GM18508 (cell line): ENCODE measurements around the gene IFIT1.
A peak's percentile ranks its signal among the peaks of the same experiment; 100 is the strongest.
"Not testable (repeated sequence)": the region's sequence is repeated elsewhere in the genome, so short reads cannot be mapped to it uniquely, and the experiment has no call there.

Experiments used
- ATAC-seq: cut with Tn5 transposase; IDR thresholded peaks from one replicate; pipeline ENCODE4 v1.9.1; 2021; ENCODE audit warnings: moderate number of reproducible peaks; ENCODE audit not compliant: insufficient read depth, unreplicated experiment

Gene IFIT1

GRCh38 chr10:89363729-89364442 lies 28.5 kb upstream of the IFIT1 start:
- ATAC-seq, result no peak

DNA sequence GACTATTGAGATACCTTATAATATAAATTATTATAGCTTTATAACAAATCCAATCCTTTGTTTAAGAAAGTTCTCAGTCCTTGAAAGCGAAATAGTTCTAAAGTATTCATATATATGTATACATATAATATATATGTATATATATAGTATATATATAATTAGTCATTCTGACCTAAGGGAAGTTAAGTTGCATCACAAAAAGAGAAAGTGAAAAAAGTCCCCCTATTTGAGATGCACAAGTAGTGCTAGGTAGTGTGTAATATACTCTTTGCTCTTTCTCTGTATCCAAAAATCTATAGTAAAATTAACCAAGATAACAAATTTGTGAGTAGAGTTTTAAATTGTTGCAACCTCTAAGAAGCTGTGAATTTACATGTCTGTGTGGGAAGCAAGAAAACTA lies 27.9 kb upstream of the IFIT1 start:
- ATAC-seq, result no peak

DNA sequence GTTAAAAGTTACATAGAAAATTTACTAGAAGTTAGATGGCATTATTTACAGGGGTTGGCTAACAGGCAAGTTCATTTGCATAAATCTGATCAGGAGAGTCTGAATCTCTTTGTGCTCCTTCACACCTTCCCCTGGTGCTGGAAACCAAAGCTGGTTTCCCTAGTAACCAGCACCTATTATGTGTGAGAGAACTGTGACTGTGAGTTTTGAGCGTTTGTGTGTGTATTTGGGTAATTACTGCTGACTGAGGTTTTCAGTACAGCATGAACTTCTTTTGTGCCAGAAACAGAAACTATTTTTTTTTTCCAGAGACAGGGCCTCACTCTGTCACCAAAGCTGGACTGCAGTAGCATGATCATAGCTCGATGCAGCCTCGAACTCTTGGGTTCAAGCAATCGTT lies 24.9 kb upstream of the IFIT1 start:
- ATAC-seq, result peak; percentile 37

- ATAC-seq, result no peak
These were observed 24.3 kb upstream of the IFIT1 start for GRCh38 chr10:89368129-89368528.

- no peak for ATAC-seq
These were observed 23.0 kb upstream of the IFIT1 start for GRCh38 chr10:89369156-89370105.

DNA sequence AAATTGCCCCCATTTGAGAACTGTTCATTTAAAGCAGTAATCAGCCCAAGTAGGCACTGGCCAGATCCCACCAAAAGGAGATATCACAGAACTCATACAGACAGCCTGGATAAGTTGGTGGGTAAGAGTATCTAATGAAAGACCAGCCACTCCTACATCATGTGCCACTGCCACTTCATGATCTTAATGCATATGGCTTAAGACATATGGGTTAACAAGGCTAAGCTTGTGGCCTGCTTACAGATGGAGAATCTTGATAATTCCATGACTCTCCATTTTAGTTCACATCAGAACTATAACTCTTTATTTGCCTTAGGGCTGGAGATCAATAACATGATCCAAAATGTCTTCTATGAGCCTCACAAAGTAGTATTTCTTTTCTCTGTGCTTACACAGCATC lies 21.3 kb upstream of the IFIT1 start:
- ATAC-seq, result no peak

- no peak for ATAC-seq
These were observed 20.4 kb upstream of the IFIT1 start for GRCh38 chr10:89371987-89372386.

- no peak for ATAC-seq
These were observed 18.3 kb upstream of the IFIT1 start for GRCh38 chr10:89373916-89374711.

GRCh38 chr10:89374713-89375141 lies 17.7 kb upstream of the IFIT1 start:
- no peak for ATAC-seq

DNA sequence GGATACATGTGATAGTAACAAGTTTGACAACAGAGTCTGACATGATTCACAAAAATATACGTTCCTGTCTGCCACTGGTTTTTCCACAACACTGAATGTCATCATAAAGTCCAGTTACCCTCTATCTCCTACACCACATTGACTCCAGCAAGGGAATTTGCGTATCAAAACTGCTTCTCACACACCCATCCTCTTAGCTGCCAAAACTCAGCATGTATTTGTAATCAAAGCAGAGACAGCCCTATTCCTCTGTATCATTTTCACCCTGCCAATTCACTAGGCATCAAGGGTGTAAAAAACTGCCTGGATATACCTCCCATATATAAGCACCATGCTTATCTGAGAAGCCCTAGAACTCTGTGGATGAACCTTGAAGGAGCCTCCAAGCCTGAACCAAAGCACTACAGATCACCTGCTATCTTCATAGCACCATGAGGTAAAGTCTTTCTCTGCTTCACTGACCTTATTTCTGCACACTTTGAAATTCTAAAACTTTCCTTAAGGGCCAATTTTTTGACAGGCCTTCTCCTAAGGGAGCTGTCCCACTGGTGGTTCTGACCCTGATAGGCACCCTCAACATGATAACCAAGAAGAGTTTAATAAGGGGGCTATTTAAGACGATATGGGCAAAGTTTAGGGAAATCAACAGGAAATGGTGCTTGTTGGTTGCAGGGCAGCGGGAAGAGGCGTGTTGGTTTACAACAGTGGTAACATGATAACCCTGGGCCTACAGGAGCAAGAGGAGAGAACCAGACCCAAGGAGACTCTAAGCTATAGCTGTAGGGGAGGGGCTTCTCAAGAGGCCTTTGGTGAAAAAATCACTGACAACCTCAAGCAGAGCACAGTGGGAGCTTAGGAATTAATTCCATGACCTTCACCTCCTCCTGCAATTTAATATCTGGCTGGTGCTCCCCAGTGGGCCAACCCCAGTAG lies 14.5 kb upstream of the IFIT1 start, which contains the start of gene IFIT1B:
Gene IFIT1B, plus strand, starts transcription at position 352 of the 933 bp plus-strand sequence. Its CDS starts 80 bp downstream, at position 432.
- no peak for ATAC-seq

- no peak for ATAC-seq
These were observed 13.3 kb upstream of the IFIT1 start for GRCh38 chr10:89379103-89379502.

DNA sequence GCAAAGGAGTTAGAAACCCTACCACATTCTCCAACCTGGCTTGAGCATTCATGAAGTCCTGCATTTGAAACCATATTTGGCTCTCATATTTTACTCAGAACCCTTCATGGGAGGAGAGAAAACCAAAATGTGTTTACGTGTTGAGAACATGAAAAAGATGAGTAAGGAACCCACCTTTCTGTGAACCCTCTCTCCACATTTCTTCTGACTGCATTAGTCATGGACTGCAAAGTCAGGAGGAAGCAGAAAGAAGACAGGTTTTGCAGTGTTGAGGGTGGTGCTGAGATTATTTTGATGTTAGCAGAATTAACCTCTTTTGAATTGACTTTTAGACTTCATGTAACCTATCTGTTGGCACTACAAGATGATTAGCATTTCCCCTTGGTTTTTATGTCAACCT lies 9.7 kb upstream of the IFIT1 start:
- no peak for ATAC-seq

DNA sequence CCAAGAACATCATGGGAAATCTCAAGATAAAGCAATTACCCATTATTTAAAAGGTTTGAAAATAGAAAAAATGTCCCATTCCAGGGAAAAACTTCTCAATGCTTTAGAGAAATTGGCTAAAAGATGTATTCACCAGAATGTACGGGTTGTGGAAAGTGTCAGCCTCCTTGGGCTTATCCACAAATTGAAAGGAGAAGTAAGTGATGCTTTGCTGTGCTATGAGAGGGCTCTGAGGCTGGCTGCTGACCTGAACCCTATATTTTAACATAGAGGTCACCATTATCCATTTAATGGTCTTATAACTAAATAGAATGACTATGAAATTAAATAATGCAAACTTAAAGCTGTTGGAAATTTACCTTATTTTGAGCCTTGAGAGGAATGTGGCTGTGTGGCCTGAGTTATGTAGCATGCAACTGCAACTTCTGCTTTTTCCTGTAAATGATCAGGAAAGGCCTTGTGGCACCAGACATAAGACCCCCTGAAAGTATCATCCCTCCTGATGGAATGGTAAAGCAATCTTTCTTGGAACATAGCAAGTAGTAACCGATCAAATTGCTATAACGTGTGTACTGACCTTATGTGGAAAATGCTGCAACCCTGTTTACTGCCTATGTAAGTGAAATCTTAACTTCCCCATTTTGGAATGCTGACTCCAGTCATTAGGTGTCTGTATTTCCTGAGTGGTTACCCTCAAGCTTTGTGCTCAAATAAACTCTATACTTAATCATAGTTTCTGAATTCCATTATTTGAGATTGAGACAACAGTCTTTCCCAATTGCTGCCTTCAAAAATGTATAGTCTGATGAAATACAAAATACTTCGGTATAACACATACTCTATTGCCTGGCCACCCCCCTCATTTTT lies 7.7 kb upstream of the IFIT1 start:
- no peak for ATAC-seq

GRCh38 chr10:89388806-89389205 lies 3.6 kb upstream of the IFIT1 start:
- no peak for ATAC-seq

- no peak for ATAC-seq
These were observed 3.2 kb upstream of the IFIT1 start for GRCh38 chr10:89389254-89389653.

DNA sequence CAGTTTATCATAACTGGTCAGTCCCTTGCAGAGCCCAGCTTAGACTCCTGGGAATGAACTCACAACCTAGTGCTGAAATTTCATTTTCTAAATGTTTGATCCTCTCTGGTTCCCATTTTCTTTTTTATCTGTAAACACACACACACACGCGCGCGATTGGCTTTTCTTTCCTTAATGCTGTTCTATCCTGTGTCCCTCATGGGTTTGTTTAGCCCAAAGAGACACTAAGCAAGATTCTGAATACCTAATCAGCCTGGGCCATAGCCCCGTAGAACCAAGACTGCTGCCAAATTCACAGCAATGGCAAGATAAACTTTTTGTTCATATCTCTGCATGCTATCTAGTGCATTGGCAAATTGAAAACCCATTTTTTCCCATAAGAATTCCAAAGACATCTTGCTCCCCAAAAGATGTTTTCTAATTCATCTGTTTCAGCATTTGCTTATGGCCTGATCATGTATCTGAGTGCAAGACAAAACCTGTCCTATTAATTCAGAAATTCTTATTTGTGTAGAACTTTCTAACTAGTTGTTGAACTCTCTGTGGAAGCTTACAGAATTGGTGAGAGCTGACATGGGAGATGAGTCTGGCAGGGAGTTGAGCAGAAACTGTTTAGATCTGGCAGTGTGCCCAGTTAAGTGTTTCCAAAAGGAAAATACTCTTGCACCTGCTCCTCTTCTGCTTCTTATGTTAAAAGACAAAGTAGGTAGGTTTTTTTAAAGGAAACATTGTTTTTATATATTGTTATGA lies 1.8 kb upstream of the IFIT1 start:
- no peak for ATAC-seq

GRCh38 chr10:89391226-89391576 lies 1.2 kb upstream of the IFIT1 start:
- ATAC-seq, result not testable (repeated sequence)

GRCh38 chr10:89392974-89393373 lies 551 bp downstream of the IFIT1 start:
- no peak for ATAC-seq
